Panc1 (cell line): ENCODE results near the gene ADARB2. TPM values are rescaled to one million over a fixed set of nuclear protein-coding genes. Genes with fewer than 3 reads are reported as not detected.

Source experiments
- ATAC-seq: fragments of 200-7000 bp; cut with Tn5 transposase; 2 replicates; pipeline ENCODE4 v1.9.1; 2020; ENCODE audit warnings: mild to moderate bottlenecking, moderate library complexity
- BruUV-seq: library from RNA; stranded (reverse); fragments of 400-500 nt; replicated peaks from 2 replicates; lab custom pipeline; 2021; lab: Mats Ljungman, UMichigan
- CTCF ChIA-PET: fragments of 300-600 bp; sonication (Branson Sonifier 250); formaldehyde crosslinking; loops from one replicate; lab custom pipeline; 2022; ENCODE audit warnings: antibody characterized with exemption; lab: Charles Lee
- POLR2A ChIA-PET: fragments of 300-600 bp; sonication (Branson Sonifier 250); formaldehyde crosslinking; loops from one replicate; lab custom pipeline; 2022; ENCODE audit warnings: antibody characterized with exemption; lab: Charles Lee
- DNase-seq: peaks from one replicate; pipeline ENCODE4 v3.0.0-alpha.2; 2010; ENCODE audit warnings: low read depth, low spot score
- H3K27ac ChIP-seq: 2 replicates; pipeline ENCODE4 v1.5.1; 2011; ENCODE audit warnings: mild to moderate bottlenecking, low read length, inconsistent platforms
- H3K27me3 ChIP-seq: fragments of 200-500 bp; sonication (Bioruptor generic); 2 replicates; pipeline ENCODE4 v1.6.0; 2014; ENCODE audit warnings: low read length, inconsistent platforms; ENCODE audit not compliant: control insufficient read depth, insufficient read depth
- H3K36me3 ChIP-seq: fragments of 200-500 bp; sonication (Bioruptor generic); 2 replicates; pipeline ENCODE4 v1.5.1; 2014; ENCODE audit warnings: inconsistent platforms, mild to moderate bottlenecking, low read length, moderate library complexity; ENCODE audit not compliant: control insufficient read depth, insufficient read depth
- H3K4me1 ChIP-seq: 2 replicates; pipeline ENCODE4 v1.5.1; 2011; ENCODE audit warnings: inconsistent platforms, mild to moderate bottlenecking, low read length, moderate library complexity; ENCODE audit not compliant: control insufficient read depth, insufficient read depth
- H3K4me3 ChIP-seq, 2 experiments: 2 replicates each; pipeline ENCODE4 v1.5.1; 2011 to 2012; ENCODE audit warnings: low read depth in 2 of 2, low read length in 2 of 2, mild to moderate bottlenecking in 2 of 2, inconsistent platforms in 1 of 2, moderate library complexity in 1 of 2
- H3K9me3 ChIP-seq: fragments of 200-500 bp; sonication (Bioruptor generic); 2 replicates; pipeline ENCODE4 v1.5.1; 2014; ENCODE audit warnings: low read depth, mild to moderate bottlenecking, inconsistent platforms, low read length, moderate library complexity; ENCODE audit not compliant: control insufficient read depth, insufficient read depth
- CTCF ChIP-seq: fragments of 450-650 bp; IDR thresholded peaks from 2 replicates; pipeline ENCODE4 v1.5.1; 2017; ENCODE audit warnings: mild to moderate bottlenecking
- POLR2AphosphoS5 ChIP-seq: IDR thresholded peaks from 2 replicates; pipeline ENCODE4 v1.6.1; 2012; ENCODE audit warnings: mild to moderate bottlenecking, low read depth, low read length, moderate library complexity
- REST ChIP-seq, 2 experiments: IDR thresholded peaks; 2 replicates each; pipeline ENCODE4 v1.6.1; 2011 to 2012; ENCODE audit warnings: low read depth in 2 of 2, control low read depth in 1 of 2, low read length in 1 of 2, mild to moderate bottlenecking in 1 of 2, moderate library complexity in 1 of 2; ENCODE audit not compliant: insufficient read depth in 1 of 2
- SIN3A ChIP-seq: IDR thresholded peaks from 2 replicates; pipeline ENCODE4 v1.6.1; 2012; ENCODE audit warnings: low read depth, mild to moderate bottlenecking, low read length, moderate library complexity, borderline replicate concordance; ENCODE audit not compliant: insufficient read depth
- TCF7L2 ChIP-seq: IDR thresholded peaks from 2 replicates; pipeline ENCODE4 v1.6.1; 2011; ENCODE audit warnings: mild to moderate bottlenecking, low read depth, low read length, inconsistent platforms
- in situ Hi-C: cut with HindIII; loops from 2 replicates; pipeline ENCODE4 v1.10.0; 2016; ENCODE audit warnings: low sequenced_read_pairs, low pct_unique_long_range_greater_than_20kb
- intact Hi-C: fragments of 100-400 bp; cut with micrococcal nuclease; formaldehyde crosslinking; loops from one replicate; pipeline ENCODE4 v1.10.0; 2022; ENCODE audit not compliant: unreplicated experiment
- total RNA-seq: library from RNA; stranded (reverse); gene quantifications from one replicate; pipeline ENCODE4 v1.2.1, GENCODE V29; 2021; ENCODE audit not compliant: unreplicated experiment

ADARB2 gene
- total RNA-seq, 1 experiment from 2014 or later = 0.31 TPM

- POLR2A ChIA-PET = no interaction called here
Measured at GRCh38 chr10:1229574-1229973, 507.8 kb downstream of the ADARB2 start.

GRCh38 chr10:1229116-1229515 is 508.2 kb downstream of the ADARB2 start:
- peaks cover 4% of the 10 kb centered on the region for H3K27me3 ChIP-seq
- ChIA-PET POLR2A (no interaction called here), CTCF (no interaction called here)
- H3K4me1 ChIP-seq = no peaks in the 10 kb centered on the region
- no peak for ATAC-seq
- H3K9me3 ChIP-seq = no peaks in the 10 kb centered on the region
- DNase-seq = no peak
- H3K27ac ChIP-seq = no peak overlapping the region
- H3K36me3 ChIP-seq = no peaks in the 10 kb centered on the region
- in situ Hi-C loops (no loop called here), intact Hi-C loops (no loop called here)
- H3K4me3 ChIP-seq = no peak overlapping the region
- BruUV-seq = no TSS peak
- TF ChIP-seq POLR2AphosphoS5 = no peak
- no peak for TF ChIP-seq SIN3A
- TF ChIP-seq CTCF = no peak
- TF ChIP-seq TCF7L2 = no peak
- TF ChIP-seq REST (IDR thresholded peaks at IDR 0.05; ENCODE audit: insufficient read depth in 1 of 2, low read depth in 2 of 2, low read length in 1 of 2) = no peak

More at GRCh38 chr10:1229574-1229973, 507.8 kb downstream of the ADARB2 start:
- no peak for TF ChIP-seq POLR2AphosphoS5
- TF ChIP-seq SIN3A = no peak
- no peak for TF ChIP-seq TCF7L2
- TF ChIP-seq CTCF = no peak
- no TSS peak for BruUV-seq
- intact Hi-C loops = no loop called here
- Histone ChIP-seq H3K27me3 (peaks cover 4% of the 10 kb centered on the region), H3K27ac (no peak overlapping the region), H3K36me3 (no peaks in the 10 kb centered on the region), H3K4me3 (no peak overlapping the region), H3K4me1 (no peaks in the 10 kb centered on the region), H3K9me3 (no peaks in the 10 kb centered on the region)
- ATAC-seq (no peak), DNase-seq (no peak)
- in situ Hi-C loops = no loop called here
- CTCF ChIA-PET = no interaction called here
